Endometrial microvascular endothelial cells (primary cell): ENCODE results near the gene AP4B1. TPM values are rescaled to one million over a fixed set of nuclear protein-coding genes. Genes with fewer than 3 reads are reported as not detected.
"Not testable (repeated sequence)": the region's sequence is repeated elsewhere in the genome, so short reads cannot be mapped to it uniquely, and the experiment has no call there.

Experiments
- in situ Hi-C: cut with HindIII; loops from 2 replicates; pipeline ENCODE4 v1.10.0; 2017; ENCODE audit warnings: low sequenced_read_pairs, low pct_unique_long_range_greater_than_20kb; ENCODE audit errors: inconsistent ontology term
- total RNA-seq: library from RNA; depleted of rRNA; stranded (reverse); fragments of >200 nt; gene quantifications from one replicate; pipeline ENCODE4 v1.2.3, GENCODE V29; 2015; ENCODE audit errors: inconsistent ontology term

AP4B1 gene
- total RNA-seq = 60.0 TPM

DNA sequence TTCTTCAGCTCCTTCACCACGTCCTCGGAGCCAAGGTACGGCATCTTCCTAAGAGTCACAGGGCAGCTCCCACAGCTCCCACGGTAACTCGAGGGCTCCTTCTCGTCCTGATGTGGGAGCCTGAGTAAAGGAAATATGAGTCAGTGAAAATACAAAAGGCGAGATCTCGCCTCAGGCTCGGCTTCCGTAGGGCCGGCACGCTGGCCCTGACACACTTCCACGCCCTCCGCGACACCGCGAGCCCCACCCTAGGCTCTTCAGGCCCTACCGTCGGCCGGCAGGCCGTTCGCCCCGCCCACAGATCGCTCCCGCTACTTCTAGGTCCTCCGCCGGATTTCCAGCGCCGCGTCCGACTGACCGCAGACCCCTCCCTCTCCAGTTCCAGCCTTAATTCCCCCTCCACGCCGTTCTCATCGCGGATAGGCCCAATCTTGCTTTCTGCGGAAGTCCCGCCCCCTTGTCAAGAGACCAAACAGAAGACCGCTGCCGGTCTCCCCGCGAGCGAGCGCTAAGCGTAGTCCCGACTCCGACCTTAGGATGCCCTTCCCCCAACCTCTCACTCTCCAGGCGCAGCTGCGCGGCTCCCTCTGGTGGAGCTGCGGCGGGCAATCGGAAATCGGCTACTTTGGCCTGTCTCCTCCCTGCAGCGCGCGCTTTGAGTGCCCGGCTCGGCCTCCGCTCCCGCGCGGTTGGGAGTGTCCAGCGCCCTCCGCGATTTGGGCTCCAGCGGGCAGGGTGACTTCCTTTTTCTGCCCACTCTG lies at the start of gene AP4B1, which contains the start of gene DCLRE1B:
Gene AP4B1, minus strand, starts transcription at position 126 of the 761 bp plus-strand sequence. Its CDS starts 82 bp downstream, at position 44.
Gene DCLRE1B, plus strand, starts transcription at position 653 of the 761 bp plus-strand sequence. CDS start 261 bp downstream, outside the sequence.
- in situ Hi-C loops = no loop called here

DNA sequence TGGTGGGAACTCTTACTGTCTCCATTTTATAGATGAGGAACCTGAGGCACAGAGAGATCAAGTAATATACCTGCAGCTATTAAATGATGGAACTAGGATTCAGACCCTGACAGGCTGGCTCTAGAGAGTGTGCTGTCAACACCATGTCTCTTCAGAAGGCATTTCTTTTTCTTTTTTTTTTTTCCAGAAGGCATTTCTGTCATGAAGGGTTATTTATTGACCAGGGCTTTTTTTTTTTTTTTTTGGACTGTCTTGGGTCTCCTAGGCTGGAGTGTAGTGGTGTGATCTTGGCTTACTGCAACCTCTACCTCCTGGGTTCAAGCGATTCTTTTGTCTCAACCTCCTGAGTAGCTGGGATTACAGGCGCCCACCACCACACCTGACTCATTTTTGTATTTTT lies 47.1 kb upstream of the AP4B1 start:
- in situ Hi-C loops = no loop called here

DNA sequence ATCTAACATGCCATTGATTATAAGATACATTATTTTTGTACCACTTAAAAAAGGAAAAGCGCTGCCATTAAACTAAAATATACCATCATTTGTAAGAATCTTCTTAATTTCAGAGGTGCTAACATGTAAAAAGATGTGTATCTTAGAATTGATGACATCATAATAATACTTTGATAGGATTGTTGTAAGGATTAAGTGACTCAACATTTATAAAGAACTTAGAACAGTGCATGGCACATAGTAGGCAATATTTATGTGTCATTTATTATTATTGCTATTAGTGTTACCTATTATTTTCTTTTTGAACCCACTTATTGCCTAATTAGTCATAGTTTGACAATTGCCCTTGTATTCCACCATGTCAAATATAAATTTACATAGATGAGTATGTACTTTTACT lies 46.3 kb upstream of the AP4B1 start:
- in situ Hi-C loops = no loop called here

DNA sequence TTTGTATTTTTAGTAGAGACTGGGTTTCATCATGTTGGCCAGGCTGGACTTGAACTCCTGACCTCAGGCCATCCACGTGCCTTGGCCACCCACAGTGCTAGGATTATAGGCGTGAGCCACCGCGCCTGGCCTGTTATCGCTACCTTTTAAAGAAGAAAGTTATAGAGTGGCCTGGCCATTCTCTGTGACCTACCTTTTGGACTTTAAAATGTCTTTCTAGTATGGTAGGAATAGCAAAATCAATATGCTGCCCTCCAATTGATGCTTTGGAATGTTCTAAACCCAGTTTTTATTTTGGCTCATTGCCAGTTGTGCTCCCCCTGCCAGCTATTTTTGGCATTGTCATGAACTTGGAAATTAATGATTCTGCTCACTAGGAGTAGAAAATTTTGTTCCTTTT lies 44.4 kb upstream of the AP4B1 start:
- in situ Hi-C loops = no loop called here

DNA sequence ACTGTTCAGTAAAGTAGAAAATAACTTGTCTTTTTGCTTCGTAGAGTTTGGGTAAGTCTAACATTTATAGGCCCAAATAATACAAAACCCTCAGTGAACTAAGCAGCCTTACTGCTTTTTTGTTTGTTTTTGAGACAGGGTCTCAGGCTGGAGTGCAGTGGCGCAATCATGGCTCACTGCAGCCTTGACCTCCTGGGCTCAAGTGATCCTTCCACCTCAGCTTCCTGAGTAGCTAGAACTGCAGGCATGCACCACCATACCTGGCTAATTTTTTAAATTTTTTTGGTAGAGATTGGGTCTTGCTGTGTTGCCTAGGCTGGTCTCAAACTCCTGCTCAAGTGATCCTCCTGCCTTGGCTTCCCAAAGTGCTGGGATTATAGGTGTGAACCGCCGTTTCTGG lies 43.6 kb upstream of the AP4B1 start:
- in situ Hi-C loops = not testable (repeated sequence)

DNA sequence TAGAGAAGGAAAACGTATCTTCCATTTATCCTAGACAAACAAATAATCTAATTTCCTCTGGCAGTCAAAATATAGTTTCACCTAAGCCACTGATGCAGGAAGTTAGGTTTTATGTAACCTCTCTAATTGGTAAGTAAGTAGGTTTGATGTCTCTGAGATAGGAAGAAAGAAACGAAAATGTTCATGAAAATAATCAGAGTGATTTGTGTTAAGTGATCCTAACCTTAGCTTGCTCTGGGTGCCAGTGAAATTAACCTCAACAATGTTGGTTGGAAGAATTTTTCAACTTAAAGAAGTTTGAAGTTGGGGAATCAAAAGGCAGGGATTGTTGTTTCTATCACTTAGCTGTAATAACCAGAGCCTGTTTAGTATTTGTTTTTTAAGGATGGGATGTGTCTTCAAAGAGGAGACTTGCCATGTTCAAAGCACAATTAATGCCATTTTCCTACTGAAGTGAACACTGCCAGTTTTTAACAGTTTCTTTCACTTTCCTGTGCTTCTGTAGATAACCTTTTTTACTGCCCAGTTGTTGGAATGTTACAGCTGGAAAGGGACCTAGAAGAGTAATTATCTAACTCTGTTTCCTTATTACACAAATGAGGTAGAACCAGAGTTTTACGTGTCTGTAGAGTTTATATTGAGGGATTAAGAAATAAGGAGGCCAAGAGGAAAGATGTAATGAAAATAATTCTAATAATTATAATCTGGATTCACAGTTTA lies 42.9 kb upstream of the AP4B1 start:
- in situ Hi-C loops = no loop called here

DNA sequence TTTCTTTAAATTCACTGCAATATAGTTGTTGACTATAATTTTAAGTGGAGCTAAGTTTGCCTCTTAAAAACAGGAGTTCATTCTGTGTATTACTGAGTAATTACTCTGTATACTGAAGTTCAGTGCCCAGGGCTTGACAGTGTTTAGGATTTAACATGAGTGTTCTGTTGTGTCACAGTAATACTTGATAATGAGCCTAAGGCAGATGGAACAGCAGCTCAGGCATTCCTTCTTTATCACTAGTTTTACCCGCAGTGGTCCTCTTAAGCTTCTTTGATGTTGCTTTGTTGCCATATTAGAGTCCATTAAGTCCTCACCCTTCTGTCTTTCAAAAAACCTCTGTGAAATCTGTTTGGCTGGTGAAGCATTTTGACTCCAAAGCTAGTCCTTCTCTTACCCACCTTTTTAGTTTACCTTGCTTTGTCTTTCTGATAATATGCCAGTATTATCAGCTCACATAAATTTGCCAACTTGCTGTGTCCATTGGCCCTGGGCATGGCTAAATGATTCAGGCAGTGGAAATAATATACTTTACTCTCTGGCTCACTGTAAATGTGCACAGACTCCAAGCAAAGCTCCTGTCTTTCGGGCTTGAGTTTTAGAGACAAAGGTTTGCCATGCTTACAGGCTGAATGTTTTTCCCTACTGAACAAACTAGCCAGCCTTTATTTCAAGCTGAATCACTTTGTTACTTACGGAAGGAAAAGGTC lies 42.2 kb upstream of the AP4B1 start:
- in situ Hi-C loops = no loop called here

DNA sequence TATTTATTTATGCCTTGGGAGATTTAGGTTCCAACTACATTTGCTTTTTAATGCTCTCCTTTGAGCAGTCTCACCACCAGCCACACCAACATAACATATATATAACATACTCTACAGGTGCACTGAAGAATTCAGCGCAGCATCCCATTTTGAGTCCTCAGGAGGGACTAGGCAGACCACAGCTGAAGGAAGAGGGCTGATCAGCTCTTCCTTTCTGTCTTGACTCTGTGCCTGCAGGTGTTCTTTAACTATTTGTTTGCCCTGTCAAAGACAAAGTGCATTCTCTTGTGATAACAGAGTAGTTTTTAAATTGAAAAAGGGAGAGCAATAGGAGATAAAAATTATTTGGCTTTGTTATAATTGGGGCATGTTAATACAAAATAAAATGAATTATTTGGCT lies 41.5 kb upstream of the AP4B1 start:
- in situ Hi-C loops = no loop called here

DNA sequence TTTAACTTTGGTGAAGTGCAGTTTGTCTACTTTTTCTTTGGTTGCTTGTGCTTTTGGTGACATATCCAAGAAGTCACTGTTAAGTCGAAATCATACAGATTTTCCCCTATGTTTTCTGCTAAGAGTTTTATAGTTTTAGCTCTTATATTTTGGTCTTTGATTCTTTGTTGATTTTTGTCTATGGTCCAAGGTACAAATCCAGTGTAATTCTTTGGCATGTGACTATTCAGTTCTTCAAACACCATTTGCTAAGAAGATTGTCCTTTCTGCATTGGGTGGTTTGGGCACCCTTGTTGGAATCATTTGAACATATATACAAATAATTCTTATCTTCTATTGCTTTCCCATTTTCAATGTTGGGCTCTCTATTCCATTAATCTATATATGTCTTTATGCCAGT lies 40.7 kb upstream of the AP4B1 start:
- in situ Hi-C loops = no loop called here

DNA sequence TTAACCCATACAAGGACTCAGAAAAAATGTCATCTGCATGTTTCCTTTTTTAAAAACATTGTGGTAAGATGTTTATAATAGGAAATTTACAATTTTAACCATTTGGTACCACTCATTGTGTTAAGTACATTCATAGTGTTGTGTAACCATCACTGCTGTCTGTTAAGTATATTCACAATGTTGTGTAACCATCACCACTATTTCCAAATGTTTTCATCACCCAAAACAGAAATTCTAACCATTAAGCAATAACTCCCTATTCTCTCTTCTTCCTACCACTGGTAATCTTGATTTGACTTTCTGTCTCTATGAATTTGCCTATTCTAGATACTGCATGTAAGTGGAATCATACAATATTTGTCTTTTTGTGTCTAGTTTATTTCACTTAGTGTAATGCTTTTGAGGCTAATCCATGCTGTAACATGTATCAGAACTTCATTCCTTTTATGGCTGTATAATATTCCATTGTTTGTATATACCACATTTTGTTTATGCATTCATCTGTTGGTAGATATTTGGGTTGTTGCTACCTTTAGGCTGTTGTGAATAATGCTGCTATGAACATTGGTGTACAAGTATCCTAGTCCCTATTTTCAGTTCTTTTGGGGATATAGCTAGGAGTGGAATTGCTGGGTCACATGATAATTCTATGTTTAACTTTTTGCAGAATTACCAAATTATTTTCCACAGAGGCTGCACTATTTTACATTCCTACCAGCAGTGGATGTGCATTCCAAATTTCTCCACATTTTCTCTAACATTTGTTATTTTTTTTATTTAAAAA lies 38.6 kb upstream of the AP4B1 start:
- in situ Hi-C loops = no loop called here

DNA sequence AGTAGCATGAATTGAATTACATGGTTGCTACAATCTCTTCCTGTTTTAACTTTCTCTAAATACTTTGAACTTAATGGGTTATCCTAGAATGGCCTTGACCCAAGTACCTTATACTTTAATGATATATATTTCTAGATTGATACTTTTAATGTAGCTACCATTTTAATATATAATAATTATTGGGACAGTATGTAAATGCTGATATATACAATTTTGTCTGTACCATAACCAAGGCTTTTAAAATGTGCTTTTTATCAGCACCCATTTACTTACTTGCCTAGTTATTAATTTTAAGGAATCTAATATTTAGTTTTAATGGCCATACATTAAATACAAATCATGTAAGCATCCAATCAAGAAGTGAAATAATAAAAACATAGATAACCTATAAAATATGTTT lies 37.9 kb upstream of the AP4B1 start:
- in situ Hi-C loops = no loop called here

DNA sequence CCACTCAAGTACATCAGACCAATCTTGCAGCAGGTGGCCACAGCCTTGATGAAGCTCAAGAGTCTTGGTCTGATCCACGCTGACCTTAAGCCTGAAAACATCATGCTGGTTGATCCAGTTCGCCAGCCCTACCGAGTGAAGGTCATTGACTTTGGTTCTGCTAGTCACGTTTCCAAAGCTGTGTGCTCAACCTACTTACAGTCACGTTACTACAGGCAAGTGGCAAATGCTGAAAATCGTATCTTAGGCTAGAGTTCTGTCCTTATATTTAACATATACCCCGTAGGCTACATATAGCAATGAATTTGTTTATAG lies 36.6 kb upstream of the AP4B1 start:
- in situ Hi-C loops = no loop called here

DNA sequence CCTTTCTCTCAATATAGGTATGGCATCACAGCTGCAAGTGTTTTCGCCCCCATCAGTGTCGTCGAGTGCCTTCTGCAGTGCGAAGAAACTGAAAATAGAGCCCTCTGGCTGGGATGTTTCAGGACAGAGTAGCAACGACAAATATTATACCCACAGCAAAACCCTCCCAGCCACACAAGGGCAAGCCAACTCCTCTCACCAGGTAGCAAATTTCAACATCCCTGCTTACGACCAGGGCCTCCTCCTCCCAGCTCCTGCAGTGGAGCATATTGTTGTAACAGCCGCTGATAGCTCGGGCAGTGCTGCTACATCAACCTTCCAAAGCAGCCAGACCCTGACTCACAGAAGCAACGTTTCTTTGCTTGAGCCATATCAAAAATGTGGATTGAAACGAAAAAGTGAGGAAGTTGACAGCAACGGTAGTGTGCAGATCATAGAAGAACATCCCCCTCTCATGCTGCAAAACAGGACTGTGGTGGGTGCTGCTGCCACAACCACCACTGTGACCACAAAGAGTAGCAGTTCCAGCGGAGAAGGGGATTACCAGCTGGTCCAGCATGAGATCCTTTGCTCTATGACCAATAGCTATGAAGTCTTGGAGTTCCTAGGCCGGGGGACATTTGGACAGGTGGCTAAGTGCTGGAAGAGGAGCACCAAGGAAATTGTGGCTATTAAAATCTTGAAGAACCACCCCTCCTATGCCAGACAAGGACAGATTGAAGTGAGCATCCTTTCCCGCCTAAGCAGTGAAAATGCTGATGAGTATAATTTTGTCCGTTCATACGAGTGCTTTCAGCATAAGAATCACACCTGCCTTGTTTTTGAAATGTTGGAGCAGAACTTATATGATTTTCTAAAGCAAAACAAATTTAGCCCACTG lies 36.0 kb upstream of the AP4B1 start:
- in situ Hi-C loops = no loop called here

DNA sequence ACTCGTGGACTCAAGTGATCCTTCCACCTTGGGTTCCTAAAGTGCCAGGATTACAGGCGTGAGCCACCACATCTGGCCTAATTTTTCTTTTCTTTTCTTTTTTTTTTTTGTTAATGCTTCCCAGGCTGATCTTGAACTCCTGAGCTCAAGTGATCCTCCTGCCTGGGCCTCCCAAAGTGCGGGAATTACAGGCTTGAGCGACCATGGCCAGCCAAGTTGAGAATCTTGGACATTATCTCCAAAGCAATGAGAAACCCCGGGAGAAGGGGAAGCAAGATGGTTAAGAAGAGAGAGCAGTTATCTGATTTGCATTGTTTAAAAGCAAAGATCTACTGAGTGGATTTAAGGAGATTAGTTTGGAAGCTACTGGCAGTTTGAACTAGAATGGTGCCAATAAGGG lies 33.6 kb upstream of the AP4B1 start:
- in situ Hi-C loops = no loop called here

DNA sequence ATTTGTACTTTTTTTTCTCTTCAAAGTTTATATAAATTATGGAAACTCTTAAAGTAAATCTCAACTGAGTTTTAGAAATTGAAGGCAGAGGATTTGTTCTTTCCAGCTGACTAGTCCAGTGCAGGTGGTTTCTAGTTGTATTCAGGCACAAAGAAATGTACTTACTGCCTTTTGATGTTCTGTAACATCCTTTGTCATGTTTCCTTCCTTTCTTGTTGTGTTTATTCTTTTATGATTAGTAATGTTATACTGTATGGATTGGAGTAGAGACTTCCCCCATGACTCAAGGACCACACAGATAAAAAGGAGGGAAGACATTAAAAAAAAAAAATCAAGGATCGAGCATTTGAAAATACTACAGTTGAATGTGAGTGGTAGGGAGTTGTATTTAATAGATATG lies 32.5 kb upstream of the AP4B1 start:
- in situ Hi-C loops = no loop called here

DNA sequence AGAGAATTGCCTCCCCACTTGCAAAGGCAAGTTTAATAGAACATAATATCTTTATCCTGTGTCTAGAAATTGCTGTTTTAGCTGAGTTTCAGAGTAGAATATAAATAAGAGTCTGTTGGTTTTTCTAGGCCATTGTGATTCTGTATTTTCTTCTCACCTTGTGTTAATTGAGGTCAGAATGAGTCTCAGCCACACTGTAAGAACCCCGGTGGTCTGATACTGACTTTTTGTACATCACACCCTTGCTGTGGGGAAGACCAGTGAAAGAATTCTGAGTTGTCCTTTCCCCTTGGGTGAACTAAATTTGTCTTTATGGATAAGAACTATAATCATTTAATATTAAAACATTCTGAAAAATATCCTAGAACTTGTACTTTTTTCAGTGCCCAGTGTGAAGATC lies 31.4 kb upstream of the AP4B1 start:
- in situ Hi-C loops = no loop called here

DNA sequence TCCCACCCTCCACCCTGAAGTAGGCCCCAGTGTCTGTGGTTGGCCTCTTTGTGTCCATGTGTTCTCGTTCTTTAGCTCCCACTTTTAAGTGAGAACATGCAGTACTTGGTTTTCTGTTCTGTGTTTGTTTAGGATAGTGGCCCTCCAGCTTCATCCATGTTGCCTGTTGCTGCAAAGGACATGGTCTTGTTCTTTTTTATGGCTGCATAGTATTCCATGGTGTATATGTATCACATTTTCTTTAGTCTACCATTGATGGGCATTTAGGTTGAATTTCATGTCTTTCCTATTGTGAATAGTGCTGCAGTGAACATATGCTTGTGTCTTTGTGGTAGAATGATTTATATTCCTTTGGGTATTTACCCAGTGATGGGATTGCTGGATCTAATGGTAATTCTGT lies 30.6 kb upstream of the AP4B1 start:
- in situ Hi-C loops = no loop called here

DNA sequence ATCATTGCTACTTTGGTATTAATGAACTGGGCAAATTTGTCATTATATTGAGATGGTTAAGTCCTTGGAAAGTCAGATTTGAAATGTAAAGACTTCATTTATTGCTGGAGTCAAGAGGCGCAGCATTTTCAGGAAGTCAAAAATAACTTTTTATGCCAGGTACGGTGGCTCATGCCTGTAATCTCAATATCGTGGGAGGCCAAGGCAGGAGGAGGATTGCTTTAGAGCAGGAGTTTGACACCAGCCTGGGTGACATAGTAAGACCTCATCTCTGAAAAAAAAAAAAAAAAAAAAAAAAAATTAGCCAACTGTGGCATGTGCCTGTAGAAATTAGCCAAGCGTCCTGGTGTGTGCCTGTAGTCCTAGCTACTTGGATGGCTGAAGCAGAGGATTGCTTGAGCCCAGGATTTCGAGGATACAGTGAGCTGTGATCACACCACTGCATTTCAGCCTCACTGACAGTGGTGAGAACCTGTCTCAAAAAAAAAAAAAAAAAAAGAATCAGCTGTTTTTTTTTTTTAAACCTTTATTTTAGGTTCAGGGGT lies 30.0 kb upstream of the AP4B1 start:
- in situ Hi-C loops = no loop called here
